ENCODE results near the gene RPL13.
"Not testable (repeated sequence)": the region's sequence is repeated elsewhere in the genome, so short reads cannot be mapped to it uniquely, and the experiment has no call there.

The RPL13 gene

DNA sequence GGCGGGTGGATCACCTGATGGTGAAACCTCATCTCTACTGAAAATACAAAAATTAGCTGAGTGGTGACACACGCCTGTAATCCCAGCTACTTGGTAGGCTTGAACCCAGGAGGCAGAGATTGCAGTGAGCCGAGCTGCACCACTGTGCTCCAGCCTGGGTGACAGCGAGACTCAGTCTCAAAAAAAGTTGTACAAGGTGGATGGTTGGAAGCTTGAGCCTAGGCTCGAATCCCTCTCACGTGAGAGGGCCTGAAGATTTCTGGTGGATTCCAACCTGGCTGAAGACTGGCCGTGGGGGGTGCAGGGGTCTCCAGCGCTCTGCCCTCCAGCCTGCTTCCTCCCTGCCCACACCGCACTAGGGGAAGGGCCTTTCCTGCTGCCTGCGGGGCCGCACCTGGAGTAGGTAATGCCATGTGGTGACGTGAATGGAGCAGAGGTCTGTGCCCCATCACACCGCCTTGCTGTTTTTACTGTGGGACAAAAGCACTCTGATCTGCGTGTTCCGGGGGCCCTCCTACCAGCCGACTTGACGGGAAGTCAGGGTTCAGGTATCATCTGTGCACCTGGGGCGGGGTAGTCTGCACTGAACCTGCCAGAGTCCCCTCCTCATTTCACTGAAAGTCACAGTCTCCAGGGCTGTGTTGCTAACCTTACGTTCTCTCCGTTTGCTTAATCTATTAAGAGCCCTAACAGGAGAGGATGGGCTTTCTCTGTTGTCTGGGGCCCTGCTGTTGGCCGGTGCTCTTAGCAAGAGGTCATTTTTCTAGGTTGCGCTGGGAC lies 4.2 kb downstream of the RPL13 start:
- DNase-seq = no peak

DNA sequence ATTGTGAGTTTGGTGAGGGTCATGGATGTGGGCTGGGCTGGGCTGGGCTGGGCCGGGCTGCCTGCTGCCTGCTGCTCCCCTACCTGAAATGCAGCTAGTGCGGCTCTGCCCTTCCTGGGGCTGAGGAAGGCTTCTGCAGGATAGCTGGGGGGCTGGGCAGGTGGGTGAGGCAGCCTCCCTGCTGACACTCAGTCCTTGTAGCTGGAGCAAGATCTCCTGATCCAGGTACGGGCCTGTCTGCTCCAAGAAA lies 4.7 kb downstream of the RPL13 start:
- peak; percentile 24 for DNase-seq

DNA sequence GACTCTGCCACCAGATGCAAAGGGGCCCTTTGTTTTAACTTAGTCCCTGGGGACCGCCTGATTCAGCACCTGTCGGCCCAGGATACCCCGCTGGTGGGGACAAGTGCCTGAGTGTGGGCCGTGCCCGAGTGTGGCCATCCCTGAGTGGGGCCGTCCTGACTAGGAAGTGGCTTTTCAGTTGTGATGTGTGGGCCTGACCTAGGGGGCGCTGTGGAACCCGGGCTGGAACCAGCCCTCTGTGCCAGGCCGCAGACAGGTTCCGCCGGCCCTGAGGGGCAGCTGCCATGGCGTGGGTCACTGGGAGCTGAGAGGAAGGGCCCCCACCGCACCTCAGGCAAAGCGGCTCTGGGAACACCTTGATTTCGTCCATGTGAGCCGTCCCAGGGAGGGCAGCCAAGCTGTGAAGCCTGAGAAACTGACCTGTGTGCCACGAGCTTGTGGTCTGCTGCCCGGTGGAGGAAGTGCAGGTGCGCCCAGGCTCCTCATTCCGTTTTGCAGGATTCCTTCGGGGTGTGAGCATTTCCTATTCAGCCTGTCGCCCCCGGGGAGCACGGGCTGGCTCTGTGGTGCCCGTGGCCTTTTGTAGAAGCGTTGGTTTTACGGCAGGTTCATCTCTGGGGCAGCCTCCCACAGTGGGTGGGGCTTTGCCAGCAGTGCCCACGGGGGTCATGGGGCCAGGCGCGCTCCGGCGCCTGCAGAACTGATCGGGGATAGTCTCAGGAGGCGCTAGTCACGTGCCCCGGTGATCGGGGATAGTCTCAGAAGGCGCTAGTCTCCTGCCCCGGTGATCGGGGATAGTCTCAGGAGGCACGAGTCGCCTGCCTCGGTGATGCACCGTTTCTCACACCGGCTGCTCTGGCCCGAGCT lies 5.3 kb downstream of the RPL13 start:
- DNase-seq = peak; percentile 25

DNA sequence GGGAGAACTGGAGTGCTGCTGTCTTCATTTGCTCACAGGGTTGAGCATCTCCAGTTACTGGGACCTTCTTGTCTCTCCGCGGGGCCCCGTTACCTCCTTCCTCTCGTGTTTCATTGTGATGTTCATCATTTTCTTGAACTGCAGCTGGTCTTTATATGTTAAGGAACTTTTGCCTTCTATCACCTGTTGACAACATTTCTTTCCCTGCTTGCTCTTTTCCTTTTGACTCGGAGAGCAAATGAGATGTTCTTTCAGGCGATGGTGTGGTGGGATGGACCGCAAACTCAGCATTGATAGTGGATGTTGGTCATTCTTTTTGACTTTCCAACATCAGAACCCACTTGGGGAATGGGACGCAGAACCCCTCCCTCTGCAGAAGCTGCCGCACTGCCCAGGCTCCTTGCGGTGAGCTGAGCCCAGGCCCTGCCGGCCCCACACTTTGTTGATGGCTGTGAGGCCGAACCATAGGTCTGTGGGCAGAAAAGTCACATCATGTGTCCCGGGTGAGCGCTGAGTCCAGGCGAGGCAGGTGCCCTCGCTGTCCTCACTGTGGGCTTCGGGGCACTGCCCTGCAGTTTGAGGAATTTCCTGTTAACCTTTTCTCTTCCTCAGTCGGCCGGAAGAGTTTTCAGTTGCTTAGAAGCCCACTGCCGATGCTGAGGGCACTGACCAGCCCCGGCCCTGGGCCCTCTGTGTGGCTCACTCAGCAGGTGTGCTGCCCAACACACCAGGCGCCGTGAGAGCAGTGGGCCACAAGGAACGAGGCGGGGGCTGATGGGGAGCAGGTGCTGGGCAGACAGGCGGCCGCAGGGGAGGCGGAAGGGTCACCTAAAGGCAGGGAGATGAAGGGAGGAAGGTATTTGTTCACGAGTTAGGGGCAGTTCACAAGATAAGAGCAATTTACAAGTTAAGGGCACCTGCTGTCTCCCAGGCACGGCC lies 7.4 kb downstream of the RPL13 start:
- DNase-seq = no peak

DNA sequence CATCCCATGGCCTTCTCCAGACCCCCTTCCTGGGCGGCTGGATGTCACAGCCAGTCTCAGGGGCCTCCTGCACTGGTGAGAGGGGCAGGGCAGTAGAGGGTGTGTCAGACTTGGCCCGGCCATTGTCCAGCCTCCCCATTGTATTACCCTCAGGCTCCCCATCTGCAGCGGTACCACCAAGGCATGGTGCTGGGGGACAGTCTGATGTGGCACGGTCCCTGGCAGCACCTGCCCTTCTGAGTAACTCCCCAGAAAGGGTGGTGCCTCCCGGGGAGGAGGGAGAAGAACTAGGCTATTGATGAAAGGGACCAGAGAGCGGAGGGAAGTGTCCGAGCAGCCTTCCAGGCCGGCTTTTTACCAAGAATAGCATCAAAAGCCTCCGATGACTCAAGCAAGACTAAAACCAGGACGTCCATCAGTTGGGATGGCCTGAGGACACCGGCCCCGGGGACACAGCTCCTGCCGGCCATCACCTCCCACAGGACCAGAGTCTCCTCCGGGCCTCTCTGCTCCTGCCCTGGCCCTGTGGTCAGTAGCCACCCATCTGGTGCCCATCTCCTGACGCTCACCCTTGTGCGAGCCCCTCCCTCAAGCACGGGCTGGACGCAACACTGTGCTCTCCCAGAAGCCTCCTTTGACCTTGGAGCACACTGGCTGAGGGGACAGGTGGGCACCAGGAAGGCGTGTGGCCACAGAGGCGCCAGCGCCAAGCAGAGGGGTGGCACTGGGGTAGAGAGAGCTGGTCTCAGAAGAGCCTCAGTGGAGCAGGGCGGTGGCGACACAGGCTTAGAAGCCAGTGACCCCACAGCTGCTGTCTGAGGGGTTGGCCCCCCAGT lies 9.2 kb downstream of the RPL13 start:
- DNase-seq = no peak

DNA sequence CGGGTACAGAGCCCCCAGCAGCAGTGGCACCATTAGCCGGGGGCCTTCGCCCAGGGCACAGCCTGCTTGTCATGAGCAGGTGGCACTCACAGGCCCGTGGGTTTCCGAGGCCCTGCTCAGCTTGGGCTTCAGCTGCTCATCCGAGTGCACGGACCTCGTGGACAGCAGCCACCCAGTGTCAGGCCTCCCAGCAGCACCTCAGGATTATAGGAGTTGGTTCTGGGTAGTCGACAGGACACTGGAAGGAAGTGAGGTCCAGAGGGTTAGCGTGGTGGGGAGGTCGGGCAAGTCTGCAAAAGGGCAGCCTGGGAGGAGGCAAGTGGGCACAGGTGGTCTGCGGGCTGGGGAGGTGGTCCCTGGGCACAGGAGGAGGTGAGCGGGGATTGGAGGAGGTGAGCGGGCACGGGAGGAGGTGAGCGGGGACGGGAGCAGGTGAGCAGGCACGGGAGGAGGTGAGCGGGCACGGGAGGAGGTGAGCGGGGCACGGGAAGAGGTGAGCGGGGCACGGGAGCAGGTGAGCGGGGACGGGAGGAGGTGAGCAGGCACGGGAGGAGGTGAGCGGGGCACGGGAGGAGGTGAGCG lies 10.0 kb downstream of the RPL13 start:
- DNase-seq = no peak

DNA sequence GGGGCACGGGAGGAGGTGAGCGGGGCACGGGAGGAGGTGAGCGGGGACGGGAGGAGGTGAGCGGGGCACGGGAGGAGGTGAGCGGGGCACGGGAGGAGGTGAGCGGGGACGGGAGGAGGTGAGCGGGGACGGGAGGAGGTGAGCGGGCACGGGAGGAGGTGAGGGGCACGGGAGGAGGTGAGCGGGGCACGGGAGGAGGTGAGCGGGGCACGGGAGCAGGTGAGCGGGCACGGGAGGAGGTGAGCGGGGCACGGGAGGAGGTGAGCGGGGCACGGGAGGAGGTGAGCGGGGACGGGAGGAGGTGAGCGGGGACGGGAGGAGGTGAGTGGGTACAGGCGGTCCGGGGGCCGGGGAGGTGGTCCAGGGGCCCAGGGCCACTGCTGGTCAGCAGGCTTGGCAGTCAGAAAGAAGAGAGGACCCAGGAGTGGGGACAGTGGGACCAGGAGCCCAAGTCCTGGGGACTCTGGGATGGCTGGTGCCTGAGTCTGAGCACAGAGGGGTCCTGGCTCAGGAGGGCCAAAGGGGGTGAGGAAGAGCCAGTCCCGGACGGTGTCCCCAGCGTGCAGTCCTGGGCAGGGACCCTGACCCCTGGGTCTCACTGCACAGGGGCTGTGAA lies 10.6 kb downstream of the RPL13 start:
- not testable (repeated sequence) for DNase-seq

DNA sequence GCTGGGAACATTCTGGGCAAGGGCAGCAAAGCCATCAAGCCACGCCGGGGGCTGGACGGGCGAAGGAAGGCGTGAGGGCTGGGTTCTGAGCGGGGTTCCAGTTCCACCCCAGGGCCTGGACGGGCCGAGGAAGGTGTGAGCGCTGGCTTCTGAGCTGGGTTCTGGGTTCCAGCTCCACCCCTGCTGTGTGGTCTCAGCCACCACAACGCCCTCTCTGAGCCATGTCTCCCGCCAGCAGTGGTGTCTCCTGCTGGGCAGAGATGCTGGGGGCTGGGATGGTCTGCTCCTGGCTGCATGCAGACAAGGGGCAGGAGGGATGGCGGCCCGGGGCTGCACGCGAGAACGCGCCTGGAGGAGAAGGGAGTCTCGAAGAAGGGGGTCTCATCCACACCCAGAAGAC lies 11.2 kb downstream of the RPL13 start:
- no peak for DNase-seq

DNA sequence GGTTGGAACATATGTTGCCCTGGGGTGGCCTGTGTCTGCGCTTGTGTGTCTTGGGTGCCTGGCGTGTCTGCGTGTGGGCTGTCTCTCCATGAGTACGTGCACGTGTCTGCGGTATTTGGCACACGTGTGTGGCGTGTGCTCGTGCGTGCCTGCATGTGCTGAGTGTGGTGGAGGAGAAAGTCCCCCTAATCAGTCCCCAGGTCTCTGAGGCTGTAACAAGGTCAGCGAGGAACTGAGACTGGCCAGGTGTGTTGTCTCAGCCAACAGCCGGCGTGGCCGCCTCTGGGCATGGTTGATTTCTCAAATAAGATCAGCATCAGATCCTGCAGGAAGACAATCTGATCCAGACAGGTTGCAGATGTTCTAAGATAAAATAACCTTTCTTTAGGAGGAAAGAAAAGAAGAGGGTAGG lies 11.6 kb downstream of the RPL13 start:
- no peak for DNase-seq

DNA sequence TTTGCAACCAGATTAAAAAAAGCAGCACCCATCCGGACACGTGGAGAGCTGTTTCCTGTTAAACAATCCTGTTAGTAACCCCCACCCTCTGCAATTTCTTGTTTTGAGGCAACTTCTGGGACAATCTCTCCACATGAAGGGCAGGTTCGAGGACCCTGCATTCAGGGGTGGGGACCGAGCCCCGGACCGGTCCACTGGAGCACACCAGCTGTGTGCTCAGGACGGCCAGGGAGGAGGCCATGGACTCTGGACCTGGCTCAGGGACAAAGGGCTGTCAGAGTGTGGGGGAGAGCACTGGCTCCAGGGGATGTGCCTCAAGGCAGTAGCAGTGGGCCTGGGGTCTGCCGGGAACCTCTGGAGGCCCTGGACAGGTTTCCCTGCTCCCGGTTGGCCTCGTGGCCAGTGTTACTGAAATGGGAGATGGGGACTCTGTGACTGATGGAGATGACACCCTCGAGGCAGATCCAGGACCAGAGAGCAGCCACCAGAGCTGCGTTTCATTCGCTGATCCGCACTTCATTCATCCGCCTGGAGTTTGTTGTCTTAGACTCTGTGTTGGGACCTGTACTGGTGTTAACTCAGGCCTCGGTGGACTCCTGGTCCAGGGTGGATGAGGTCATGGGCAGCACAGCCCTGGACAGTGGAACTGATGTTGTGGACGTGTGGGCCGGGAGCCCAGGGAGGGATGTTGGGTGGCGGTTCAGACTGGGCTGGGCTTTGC lies 12.2 kb downstream of the RPL13 start:
- no peak for DNase-seq

DNA sequence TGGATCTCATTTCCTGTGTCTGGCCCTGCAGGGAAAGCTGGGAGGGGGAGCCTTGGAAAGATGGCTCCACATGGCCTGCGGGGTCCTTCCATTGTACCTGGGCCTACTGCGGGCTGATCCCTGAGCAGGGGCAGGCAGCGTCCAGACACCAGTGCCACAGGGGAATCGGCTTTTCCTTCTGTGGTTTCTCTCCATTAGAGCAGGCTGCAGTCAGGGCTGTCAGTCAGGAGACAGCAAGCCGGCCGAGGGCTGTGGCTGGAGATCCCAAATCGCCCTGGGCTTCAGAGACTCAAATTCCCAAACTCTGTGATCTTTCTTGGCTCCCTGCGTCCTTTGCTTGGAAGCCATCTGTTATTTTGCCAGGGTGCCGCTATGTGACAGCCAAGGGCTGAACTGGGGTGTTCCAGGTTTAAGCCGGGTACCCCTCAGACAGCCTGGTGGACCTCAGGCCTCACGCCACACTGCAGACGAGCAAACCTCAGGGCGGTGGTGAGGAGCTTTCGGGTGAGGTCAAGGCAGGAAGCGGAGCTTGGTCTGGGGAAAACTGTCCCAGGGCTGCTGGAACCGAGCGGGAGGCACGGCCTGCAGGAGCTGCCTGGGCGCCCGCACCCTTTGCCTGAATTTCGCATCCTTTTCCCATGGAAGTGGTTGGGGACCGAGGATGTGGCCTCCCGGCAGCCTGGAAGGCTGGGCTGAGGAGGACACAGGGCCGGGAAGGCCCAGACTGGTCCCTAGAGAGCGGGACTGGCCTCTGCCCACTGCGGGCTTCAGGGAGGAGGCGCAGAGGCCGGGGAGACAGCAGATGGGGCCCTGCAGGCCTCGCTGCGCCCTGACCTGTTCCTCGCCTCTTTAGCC lies 13.6 kb downstream of the RPL13 start:
- DNase-seq = no peak

DNA sequence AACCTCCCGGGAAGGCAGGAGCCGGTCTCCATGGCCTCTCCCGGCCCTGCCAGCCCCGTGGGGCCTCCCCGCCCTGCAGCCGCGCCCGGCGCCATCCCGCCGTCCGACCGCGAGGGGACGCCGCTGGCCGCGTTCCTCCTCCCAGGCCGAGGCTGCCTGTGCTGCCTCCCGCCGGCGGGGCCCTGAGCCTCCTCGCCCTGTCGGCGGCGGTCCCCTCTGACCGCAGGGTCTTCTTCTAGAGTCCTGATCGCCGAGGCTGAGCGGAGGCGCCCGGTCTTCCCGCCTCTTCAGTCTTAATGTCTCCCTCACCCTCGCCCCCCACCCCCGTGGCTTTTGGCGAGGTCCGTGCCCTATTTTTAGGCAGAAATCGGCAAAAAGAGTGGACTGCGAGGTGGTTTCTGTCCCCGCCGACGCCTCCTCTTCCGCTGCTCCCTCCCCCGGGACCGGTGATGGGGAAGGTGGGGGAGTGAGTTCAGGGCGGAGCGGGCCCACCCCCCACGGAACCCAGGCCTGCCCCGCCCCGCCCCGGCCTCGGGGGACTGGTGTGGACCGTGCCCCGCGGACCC lies 14.3 kb downstream of the RPL13 start:
- DNase-seq = peak; percentile 67

DNA sequence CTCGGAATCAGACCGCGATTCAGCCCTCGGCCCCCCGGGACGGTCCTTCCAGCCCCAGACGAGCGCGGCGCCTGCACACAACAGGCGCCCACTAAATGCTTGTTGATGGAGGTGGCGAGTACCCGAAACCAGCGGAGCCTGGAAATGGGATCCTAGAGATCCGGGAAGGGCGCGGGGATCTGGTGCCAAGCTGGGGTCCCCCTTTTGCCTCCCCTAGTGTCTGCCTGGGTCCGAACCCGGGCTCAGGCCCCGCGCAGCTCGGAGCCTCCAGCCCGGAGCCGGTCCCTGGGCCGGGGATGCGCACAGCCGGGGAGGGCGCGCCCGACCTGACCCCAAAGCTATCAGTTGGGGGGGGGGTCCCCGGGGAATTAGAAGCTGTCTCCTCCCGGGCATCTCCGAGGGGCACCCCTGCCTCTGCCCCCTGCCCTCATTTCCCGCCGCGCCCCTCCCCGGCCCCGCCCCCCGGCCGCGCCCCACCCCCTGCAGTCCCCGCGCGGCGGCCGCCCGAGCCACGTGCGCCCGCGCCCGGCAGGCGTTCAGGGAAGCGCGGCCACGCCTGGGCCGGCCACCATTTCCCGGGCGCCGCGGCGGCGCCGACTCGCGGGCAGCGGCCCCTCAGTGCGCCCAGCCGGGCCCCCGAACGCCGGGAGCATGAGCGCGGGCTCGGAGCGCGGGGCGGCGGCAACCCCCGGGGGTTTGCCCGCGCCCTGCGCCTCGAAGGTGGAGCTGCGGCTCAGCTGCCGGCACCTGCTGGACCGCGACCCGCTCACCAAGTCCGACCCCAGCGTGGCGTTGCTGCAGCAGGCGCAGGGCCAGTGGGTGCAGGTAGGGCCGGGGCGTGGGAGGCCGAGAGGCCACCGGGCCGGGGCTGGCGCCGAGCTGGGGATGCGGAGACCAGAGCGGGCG lies 15.0 kb downstream of the RPL13 start, which contains the start of gene CPNE7:
Gene CPNE7 (plus strand): TSS at position 512 of the 906 bp plus-strand sequence. CDS start 140 bp downstream, at position 652.
- DNase-seq = no peak

DNA sequence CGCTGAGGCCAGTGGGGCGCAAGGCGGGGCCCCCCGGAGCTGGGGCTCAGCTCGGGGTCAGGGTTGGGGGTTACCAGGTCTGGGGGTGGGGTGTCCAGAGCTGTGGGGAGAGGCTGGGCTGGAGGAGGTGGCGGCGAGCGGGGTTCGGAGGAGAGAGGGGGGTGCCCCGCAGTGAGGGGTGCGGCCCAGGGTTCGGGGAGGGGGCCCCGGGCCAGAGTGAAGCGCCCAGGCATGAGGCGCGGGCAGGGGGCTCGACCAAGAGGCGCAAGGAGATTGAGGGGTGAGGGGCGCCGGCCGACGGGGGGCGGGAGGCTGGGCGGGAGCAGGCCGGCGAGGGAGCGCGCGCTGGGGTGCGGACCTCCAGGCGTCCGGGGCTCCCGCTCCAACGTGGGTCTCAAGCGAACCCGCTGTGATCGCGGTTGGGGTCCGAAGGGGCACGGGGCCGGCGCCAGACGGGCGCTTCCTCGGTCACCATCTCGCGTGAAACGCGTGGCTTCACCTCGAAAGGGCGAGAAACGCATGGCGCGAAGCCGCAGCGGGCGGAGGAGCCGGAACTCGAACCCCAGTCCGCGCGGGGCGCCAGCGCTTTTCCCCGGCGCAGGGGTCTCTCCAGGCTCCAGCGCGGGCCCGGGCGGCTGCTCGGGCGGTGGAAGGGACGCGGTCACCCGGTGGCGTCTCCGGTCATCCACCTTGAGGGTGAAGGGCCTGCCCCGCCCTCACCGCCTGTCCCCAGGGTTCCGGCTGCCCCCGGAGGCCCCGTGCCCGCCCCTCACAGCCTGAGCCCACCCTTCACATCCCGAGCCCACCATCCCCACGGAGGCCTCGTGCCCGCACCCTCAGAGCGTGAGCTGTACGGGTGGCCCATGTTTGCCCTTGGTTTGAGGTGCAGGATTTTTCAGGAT lies 15.9 kb downstream of the RPL13 start:
- no peak for DNase-seq

DNA sequence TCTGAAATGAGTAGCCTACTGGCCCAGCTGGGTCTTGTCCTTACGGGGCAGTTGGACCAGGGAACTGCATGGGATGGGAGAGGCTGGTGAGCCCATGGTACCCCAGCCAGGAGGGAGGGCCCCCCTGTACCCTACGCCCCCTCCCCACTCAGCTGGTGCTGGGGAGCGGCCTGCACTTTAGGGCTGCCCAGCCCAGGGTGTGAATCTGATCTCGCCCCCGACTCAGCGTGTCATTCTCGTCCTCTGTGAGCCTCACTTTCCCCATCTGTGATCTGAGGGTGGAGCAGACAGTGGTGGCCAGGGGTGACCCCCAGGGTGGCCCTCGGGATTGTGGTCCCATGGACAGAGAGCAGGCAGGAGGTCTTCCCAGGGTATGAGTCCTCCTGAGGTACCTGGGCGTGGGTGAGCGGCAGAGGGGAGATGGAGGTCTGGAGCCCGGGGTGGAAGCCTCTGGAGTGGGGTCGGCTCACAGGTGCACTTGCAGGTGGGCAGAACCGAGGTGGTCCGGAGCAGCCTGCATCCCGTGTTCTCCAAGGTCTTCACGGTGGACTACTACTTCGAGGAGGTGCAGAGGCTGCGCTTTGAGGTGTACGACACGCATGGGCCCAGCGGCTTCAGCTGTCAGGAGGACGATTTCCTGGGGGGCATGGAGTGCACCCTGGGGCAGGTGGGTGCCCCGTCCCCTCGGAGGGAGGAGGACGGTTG lies 16.7 kb downstream of the RPL13 start:
- DNase-seq = no peak

DNA sequence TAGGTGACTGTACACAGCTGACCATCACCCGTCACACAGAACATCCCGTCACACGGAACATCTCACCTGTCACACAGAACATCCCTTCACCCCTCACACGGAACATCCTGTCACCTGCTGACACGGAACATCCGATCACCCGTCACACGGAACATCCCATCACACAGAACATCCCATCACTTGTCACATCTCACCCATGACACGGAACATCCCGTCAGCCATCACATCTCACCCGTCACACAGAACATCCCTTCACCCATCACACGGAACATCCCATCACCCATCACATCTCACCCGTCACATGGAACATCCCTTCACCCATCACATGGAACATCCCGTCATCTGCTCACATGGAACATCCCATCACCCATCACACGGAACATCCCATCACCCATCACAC lies 18.9 kb downstream of the RPL13 start:
- DNase-seq = no peak

Data from fibroblast of skin of right quadriceps (primary cell).